Measurements from ENCODE around the gene FKBP1A.
A peak's percentile ranks its signal among the peaks of the same experiment; 100 is the strongest.

Gene FKBP1A

GRCh38 chr20:1376007-1376406, 16.8 kb downstream of the FKBP1A start:
- Mint-ChIP-seq H3K9me3 (no peaks in the 10 kb centered on the region), H3K36me3 (ENCODE audit: low read depth) (peaks cover 35% of the 10 kb centered on the region), H3K27ac (peak overlapping the region in 1 of 3 experiments; percentile 41), H3K4me3 (no peak overlapping the region), H3K27me3 (ENCODE audit: low read depth) (no peaks in the 10 kb centered on the region), H3K4me1 (peaks cover 67% of the 10 kb centered on the region)
- no peak for TF ChIP-seq CTCF (IDR thresholded peaks at IDR 0.05; ENCODE audit: unreplicated experiment in 3 of 3)

- H3K36me3 Mint-ChIP-seq (ENCODE audit: low read depth) = peaks cover 35% of the 10 kb centered on the region
- H3K9me3 Mint-ChIP-seq = no peaks in the 10 kb centered on the region
- H3K4me3 Mint-ChIP-seq = no peak overlapping the region
- no peaks in the 10 kb centered on the region for H3K27me3 Mint-ChIP-seq (ENCODE audit: low read depth)
- H3K27ac Mint-ChIP-seq = peak overlapping the region in 1 of 3 experiments; percentile 41
- no peak for TF ChIP-seq CTCF (IDR thresholded peaks at IDR 0.05; ENCODE audit: unreplicated experiment in 3 of 3)
- peaks cover 64% of the 10 kb centered on the region for H3K4me1 Mint-ChIP-seq
These were observed 17.3 kb downstream of the FKBP1A start for GRCh38 chr20:1375515-1375914.

DNA sequence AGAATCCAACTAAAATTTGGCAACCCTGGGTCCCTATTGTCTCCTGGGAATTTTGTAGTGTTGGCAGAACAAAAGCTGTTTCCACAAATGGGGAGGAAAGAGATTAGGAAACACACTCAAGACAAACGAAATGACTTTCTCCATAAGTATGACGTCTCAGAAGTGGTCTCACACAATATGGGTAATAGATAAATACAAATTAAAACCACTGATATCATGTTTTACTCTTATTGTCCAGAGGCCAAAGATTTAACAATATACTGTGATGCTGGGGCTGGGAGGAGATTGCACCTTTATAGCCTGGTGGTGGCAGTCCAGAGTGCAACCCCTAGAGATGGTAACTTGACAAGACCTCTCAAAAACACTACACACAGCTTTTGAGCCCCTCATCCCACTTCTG, 18.6 kb downstream of the FKBP1A start:
- Mint-ChIP-seq H3K4me1 (peaks cover 57% of the 10 kb centered on the region), H3K27ac (no peak overlapping the region), H3K27me3 (ENCODE audit: low read depth) (no peaks in the 10 kb centered on the region), H3K9me3 (no peaks in the 10 kb centered on the region), H3K36me3 (ENCODE audit: low read depth) (peaks cover 39% of the 10 kb centered on the region), H3K4me3 (no peak overlapping the region)
- TF ChIP-seq CTCF (IDR thresholded peaks at IDR 0.05; ENCODE audit: unreplicated experiment in 3 of 3) = no peak

- H3K9me3 Mint-ChIP-seq = no peaks in the 10 kb centered on the region
- H3K36me3 Mint-ChIP-seq (ENCODE audit: low read depth) = peaks cover 45% of the 10 kb centered on the region
- H3K4me3 Mint-ChIP-seq = no peak overlapping the region
- TF ChIP-seq CTCF (IDR thresholded peaks at IDR 0.05; ENCODE audit: unreplicated experiment in 3 of 3) = no peak
- peak overlapping the region in 1 of 3 experiments; percentile 23 for H3K27ac Mint-ChIP-seq
- no peaks in the 10 kb centered on the region for H3K27me3 Mint-ChIP-seq (ENCODE audit: low read depth)
- H3K4me1 Mint-ChIP-seq = peaks cover 59% of the 10 kb centered on the region
These were observed 19.2 kb downstream of the FKBP1A start for GRCh38 chr20:1373614-1374013.

- no peaks in the 10 kb centered on the region for H3K27me3 Mint-ChIP-seq (ENCODE audit: low read depth)
- H3K9me3 Mint-ChIP-seq = no peaks in the 10 kb centered on the region
- peaks cover 51% of the 10 kb centered on the region for H3K36me3 Mint-ChIP-seq (ENCODE audit: low read depth)
- TF ChIP-seq CTCF (IDR thresholded peaks at IDR 0.05; ENCODE audit: unreplicated experiment in 3 of 3) = no peak
- no peak overlapping the region for H3K27ac Mint-ChIP-seq
- peaks cover 63% of the 10 kb centered on the region for H3K4me1 Mint-ChIP-seq
- no peak overlapping the region for H3K4me3 Mint-ChIP-seq
These were observed 19.8 kb downstream of the FKBP1A start for GRCh38 chr20:1373036-1373435.

DNA sequence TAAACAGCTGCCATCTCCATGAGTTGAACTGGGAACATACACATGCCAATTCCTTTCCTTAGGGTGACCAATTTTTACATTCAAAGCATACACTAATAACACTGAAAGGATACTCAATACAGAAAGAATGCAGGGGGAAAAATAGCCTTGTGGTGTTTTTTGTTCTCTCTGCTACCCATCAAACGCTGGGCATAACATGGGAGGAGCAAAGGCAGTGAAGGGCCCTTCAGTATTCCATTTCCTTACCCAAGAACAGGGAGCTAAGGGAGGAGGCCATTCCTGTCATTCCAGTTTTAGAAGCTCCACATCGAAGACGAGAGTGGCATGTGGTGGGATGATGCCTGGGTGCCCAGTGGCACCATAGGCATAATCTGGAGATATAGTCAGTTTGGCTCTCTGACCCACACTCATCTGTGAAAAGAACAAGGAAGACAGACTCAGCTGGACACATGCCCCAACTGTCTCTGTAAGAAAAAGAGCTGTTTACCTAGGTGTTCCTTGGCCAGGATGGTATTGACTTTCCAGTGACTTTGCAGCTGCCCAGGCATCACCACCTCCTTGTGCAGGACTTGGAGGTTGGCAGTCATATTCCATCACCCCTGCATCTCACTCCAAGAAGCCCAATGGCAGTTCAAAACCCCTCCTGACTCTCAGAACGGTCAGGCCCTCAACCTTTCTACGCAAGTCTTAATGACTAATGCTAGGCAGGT, 20.9 kb downstream of the FKBP1A start:
- Mint-ChIP-seq H3K4me3 (no peak overlapping the region), H3K27ac (no peak overlapping the region), H3K9me3 (peaks cover 4% of the 10 kb centered on the region), H3K4me1 (peaks cover 57% of the 10 kb centered on the region), H3K27me3 (ENCODE audit: low read depth) (no peaks in the 10 kb centered on the region), H3K36me3 (ENCODE audit: low read depth) (peaks cover 61% of the 10 kb centered on the region)
- no peak for TF ChIP-seq CTCF (IDR thresholded peaks at IDR 0.05; ENCODE audit: unreplicated experiment in 3 of 3)

Measured in nephron (organoid).